Measurements from ENCODE around the gene CD68.
"Not testable (repeated sequence)": the region's sequence is repeated elsewhere in the genome, so short reads cannot be mapped to it uniquely, and the experiment has no call there.

Gene CD68

GRCh38 chr17:7613769-7614424, 34.5 kb downstream of the CD68 start:
- DNase-seq (ENCODE audit: low spot score): no peak

DNA sequence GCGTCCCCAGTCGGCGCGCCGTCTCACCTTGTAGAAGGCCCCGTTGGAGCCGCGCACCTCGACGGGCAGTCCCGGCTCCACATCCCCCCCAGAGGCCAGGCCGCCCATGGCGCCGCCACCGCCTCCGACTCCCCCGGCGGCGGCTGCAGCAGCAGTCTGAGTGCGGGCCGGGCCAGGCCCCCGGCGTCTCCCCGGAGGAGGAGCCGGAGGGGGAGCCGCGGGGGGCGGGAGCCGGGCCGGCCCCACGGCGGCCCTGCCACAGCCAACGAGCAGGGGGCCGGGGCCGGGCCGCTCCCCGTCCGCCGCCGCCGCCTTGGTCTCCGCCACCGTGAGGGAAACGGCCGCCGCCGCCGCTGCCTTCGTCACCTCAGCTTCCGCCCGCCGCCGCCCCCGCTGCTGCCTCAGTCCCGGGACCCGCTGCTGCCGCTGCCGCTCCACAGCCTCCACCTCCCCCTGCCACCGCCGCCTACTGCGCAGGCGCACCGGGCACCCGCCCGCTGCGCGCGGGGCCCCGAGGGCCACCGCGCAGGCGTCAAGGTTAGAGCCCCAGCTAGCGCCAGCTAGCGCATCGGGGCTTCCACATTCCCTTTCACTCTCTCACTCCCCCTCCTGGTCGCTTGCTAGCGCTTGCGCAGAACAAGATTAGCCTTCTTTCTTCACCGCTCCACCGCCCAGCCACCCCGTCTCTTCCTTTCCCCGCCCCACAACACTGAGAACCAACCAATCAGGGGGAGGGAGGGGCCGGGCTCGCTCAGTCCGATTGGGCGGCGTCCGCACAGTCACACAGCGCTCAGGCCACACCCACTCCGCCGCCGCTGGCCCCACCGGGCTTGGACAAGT, 35.2 kb downstream of the CD68 start, which contains the start of gene FXR2:
FXR2 (minus strand) TSS at position 473 of the 840 bp plus-strand sequence; CDS start at position 108, 365 bp downstream.
- peak; percentile 100 for DNase-seq (ENCODE audit: low spot score)

DNA sequence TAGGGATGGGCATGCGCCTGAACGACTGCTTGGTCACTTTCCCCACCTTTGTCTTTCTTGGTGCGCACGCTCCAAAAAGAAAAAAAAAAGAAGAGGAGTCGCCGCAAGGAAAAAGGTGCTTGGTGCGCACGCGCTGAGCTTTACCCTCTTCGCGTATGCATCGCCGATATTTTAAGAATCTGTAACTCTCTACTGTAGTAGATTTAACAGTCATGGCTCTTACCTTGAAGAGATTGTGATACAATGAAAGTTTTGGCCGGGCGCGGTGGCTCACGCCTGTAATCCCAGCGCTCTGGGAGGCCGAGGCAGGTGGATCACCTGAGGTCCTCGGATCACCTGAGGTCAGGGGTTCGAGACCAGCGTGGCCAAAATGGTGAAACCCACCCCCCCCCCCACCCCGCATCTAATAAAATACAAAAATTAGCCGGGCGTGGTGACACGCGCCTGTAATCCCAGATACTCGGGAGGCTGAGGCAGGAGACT, 35.9 kb downstream of the CD68 start:
- DNase-seq (ENCODE audit: low spot score): no peak

GRCh38 chr17:7618608-7619007, 39.2 kb downstream of the CD68 start:
- no peak for DNase-seq (ENCODE audit: low spot score)

DNA sequence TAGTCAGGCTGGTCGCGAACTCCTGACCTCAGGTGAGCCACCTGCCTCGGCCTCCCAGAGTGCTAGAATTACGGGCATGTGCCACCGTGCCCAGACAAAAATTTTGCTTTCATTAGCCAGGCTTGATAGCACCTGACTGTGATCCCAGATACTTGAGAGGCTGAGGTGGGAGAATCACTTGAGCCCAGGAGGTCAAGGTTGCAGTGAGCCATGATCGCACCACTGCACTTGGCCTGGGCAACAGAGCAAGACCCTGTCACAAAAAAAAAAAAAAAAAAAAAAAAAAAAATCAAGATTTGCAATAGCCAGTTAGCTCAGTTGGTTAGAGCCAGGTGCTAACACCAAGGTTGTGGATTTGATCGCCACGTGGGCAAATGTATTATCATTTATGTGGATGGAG, 41.4 kb downstream of the CD68 start:
- no peak for DNase-seq (ENCODE audit: low spot score)

DNA sequence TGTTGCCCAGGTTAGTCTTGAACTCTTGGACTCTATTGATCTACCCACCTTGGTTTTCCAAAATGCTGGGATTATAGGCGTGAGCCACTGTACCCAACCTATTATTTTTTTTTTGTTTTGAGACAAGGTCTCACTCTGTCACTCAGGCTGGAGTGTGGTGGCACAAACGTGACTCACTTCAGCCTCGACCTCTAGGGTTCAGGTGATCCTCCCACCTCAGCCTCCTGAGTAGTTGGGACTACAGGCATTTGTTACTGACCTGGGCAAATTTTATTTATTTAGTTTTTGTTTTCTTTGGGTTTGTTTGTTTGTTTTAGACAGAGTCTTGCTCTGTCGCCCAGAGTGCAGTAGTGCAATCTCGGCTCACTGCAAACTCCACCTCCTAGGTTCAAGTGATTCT, 44.2 kb downstream of the CD68 start:
- no peak for DNase-seq (ENCODE audit: low spot score)

DNA sequence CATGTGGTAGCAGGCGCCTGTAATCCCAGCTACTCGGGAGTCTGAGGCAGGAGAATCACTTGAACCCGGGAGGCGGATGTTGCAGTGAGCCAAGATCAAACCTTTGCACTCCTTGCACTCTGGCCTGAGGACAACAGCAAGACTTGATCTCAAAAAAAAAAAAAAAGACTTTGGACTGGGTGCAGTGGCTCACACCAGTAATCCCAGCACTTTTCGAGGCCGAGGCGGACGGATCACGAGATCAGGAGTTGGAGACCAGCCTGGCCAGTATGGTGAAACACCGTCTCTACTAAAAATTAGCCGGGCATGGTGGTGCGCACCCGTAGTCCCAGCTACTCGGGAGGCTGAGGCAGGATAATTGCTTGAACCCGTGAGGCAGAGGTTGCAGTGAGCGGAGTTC, 46.3 kb downstream of the CD68 start:
- DNase-seq (ENCODE audit: low spot score): not testable (repeated sequence)

DNA sequence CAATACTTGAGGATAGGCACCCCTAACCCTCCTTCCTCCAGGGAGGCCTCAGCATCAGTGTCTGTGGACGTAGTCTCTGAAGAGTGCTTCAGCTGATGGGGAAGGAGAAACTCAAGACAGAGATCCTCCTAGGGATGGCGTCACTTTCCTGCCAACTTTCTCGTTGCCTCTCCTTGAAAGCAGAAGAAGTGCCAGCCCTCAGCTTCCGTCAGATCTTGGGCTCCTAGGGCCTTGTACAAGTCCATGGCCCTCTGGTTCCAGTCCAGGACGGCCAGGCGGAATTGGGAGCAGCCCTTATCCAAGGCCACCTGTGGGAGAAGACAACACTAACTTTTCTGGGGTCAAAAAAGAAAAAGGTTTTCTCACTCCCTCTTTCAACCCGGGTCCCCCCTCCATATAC, 46.9 kb downstream of the CD68 start:
- DNase-seq (ENCODE audit: low spot score): no peak

GRCh38 chr17:7626956-7627249, 47.5 kb downstream of the CD68 start:
- no peak for DNase-seq (ENCODE audit: low spot score)

- peak; percentile 99 for DNase-seq (ENCODE audit: low spot score)
Measured at GRCh38 chr17:7627250-7628121, 48.0 kb downstream of the CD68 start, which contains the start of gene SAT2. TSS of gene SAT2 (minus strand) at chr17:7627821. CDS start at chr17:7627635, 186 bp downstream.

- DNase-seq (ENCODE audit: low spot score): no peak
Measured at GRCh38 chr17:7629939-7630571, 50.6 kb downstream of the CD68 start, which contains the start of gene SHBG. TSS of gene SHBG (plus strand) at chr17:7630135. CDS start at chr17:7630173, 38 bp downstream.
